Measurements from ENCODE around the gene CASTOR1.

Gene CASTOR1

DNA sequence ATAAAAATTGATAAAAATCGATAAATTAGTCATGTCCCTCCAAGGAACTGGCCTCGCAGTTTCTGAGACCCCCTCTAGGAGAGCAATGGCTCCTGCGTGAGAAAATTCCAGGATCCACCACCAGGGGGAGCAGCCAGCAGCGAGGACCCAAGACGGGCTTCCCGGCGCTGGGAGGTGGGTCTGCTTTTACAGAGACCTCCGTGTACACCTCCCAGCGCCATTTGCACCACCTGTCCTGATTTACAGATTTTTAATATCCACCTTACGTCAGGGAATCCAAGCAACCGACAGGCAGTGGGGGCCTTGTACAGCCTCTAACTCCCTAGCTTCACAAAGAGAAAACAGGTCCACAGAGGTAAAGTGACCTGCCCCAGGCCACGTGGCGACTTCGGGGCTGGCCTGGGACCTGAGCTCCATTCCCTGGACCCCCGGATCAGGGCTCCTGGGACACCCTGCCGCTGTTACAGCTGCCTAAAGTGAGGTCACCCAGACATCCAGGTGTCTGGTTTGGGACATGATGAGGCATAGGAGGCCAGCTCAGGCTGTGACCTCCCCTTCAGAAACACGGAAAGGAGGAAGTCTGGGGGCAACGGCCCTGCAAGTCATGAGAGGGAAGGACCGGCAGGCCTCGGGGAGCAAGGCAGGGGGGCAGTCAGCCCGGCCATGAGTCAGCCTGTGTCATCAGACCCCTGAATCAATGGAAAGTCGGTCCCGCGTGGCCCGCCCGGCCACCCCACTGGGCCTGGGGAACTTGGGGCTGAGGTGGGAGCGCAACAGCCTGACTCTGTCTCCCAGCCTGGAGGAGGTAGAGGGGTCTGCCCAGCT lies 26.2 kb downstream of the CASTOR1 start:
- peak; percentile 85 for DNase-seq

DNA sequence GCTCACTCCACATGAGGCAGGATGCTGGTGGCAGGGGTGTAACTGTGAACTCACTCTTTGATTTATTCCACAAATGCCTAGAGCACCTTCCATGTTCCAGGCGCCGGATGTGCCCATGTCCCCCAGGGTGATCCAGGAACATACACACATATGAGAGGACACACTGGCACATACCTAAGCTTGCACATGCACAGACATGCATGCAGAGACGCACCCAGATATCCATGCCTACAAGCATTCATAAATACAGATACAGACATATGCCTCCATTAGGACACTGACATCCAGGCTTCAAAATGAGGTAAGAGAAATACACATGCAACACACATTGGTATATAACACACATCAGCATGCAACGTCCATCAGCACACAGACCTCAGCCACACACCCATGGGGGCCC lies 27.2 kb downstream of the CASTOR1 start:
- DNase-seq = no peak

DNA sequence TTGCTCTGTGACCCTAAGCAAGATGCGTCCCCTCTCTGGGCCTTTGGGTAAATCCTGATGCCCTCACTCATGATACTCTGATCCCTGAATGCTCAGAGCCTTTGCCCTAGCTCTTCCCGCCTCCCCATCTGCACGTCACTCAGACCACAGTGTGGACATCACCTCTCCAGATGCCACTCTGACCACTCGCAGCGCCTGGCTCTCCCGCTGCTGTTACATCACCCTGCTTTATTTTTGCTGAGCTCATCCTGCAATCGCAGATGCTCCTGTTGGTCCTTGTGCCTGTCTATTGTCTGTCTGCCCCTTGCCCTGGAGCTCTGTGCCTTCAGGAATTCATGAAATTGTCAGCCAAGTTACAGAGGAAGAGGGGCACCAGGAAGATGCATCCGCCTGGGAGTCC lies 28.2 kb downstream of the CASTOR1 start:
- no peak for DNase-seq

DNA sequence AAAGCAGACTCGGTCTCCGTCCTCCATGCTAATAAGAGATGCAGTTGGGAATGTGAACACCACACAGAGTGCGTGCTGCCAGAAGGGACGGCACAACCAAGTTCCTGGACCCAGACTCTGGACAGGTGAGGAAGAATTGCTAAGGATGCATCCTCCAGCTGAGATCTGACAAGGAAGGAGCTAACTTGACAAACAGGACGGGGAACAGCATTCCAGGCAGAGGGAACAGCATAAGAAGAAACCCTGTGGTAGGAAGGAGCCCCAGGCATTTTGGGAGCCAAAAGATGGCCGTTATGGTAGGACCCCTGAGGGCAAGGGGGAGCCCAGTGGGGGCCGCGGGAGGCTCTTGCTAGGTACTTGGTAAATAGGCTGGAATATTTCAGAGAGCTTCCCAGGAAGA lies 28.6 kb downstream of the CASTOR1 start:
- no peak for DNase-seq

DNA sequence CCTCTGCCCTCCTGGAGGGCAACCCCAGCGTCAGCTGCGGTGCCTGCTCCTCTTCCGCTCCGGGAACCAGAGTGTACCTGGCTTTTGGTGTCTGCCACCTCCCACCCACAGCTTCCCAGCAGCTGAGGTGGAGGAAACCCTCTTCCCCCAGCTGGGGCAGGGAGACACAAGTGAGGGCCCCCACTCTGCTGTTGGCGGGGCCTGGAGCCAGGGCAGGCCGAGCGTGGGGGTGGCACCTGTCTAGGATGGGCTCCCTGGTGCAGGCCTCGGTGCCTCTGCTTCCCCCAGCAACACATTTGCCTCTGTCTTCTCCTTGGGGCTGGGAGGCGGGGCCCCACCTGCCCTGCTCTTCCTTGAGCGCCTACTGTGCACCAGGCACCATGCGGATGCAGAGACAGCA lies 29.0 kb downstream of the CASTOR1 start:
- no peak for DNase-seq

DNA sequence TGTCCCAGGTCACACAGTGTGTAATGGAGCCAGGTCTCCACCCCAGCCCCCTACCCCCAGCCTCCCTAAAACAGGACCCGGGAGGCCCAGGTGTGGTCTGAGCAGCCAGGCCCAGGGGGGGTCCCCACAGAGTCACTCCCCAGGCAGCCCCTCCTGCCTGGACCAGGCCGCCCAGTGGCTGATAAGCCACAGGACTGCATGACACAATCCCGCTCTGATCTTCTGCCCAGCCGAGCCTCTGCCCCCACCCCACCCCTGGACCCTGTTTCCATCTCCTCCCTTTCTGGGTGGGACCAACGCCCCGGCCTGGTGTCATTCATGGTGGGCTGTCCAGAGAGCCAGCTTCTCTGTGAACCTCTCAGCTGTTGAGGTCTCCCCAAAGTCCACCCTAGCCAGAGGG lies 35.0 kb downstream of the CASTOR1 start:
- no peak for DNase-seq

DNA sequence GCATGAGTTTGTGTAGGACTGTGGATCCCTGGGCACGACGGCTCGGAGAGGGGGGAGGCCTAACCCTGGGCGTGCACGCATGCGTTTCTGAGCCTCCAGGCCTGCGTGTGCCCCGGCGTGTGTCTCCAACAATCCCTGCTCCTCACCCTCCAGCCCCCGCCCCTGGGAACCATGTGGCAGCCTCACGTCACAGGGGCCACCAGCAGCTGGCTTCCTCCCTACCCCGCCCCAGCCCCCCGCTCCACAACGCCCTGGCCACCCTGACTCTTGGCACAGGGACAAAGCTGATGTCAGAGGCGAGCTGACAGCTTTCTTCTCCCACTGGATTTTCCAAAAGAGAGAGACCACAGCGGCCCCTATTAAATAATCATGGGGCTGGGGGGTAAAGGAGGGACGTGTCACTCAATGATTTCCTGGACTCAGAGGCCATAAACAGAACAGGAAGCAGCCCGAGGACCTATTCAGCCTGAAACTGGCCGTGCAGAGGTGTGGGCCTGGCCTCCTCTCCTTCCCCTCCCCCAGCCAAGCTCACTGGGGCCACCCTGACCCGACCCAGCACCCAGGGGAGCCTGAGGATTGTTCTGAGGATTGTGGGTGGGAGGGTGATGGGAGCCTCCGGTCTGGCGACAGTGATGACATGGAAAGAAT lies 36.0 kb downstream of the CASTOR1 start:
- DNase-seq = no peak

DNA sequence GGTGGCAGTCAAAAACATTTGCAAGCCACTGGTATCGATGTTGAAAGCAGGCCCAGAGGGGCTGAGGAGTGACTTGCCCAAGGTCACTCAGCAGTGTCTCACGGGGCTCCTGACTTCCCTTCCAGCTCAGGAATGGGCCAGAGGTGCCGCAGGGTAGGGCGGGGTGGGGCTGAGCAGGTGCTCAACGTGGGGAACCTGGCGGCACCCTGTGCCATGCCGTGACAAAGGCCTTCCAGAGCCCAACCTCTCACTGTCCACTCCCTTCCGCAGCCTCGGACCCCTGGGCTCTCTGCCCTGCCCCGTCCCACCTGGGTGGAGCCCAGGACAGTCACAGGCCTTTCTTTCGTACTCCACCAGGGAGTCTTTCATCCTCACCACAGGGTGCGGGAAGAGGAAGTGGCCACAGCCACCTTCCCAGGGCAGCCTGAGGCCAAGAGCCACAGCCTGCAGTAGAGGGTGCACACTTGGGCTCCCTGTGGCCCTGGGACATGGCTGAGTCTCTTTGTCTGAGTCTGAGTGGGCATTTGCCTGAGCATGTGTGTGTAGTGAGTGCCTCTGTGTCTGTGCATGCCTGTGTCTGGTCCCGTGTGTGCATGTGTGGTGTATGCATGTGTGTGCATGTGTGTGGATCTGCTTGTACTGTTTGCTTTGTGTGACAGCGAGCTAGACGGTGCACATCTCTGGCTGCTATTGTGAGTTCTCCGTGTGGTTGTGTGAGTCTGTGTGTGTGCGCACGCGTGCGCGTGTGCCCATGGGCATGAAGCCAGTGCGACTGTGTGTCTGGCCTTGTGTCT lies 36.7 kb downstream of the CASTOR1 start:
- no peak for DNase-seq

DNA sequence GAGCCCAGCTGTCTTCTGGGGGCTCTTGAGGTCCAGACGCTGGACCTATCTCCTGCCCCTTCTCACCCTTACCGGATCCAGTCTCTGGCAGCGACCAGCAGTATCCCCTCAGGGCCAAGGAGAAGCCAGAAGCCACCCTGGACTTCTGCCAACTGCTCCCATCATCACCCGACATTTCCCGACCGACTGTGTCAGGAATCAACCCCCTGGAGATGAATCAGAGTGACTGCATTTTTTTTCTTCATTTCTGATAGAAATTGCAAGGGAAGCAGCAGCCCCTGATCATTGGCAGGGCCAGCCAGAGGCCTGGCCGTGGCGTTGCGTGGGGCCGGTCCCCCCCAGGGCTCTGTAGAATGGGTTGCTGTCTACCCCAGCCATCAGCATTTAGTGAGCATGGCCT lies 37.6 kb downstream of the CASTOR1 start:
- no peak for DNase-seq

DNA sequence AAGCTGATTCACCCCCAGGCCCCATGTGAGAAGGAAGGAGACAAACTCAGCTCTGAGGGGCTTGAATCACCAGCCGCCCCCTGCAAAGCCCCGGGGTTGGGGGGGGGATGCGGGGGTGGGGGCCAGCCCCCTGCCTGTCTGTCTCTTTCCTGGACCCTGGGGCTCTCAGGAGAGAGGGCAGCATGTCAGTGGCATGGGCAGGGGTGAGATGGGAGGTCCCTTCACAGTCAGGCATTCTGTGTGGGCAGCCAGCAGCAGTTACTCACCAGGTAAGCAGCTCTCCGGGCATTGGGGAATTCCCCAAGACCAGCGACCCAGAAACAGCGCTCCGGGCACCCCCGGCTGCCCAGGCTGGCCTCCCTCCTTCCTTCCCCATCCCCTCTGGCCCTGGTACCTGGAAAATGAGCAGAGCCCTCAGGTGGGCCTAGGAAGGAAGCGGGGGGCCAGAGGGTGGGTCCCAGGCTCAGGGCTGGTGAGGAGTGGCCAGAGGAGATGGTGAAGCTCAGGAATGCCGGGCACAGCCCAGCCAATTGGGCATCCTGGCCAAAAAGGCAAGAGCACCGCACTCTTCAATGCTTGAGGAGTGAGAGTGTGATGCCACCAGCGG lies 38.5 kb downstream of the CASTOR1 start:
- DNase-seq = no peak

DNA sequence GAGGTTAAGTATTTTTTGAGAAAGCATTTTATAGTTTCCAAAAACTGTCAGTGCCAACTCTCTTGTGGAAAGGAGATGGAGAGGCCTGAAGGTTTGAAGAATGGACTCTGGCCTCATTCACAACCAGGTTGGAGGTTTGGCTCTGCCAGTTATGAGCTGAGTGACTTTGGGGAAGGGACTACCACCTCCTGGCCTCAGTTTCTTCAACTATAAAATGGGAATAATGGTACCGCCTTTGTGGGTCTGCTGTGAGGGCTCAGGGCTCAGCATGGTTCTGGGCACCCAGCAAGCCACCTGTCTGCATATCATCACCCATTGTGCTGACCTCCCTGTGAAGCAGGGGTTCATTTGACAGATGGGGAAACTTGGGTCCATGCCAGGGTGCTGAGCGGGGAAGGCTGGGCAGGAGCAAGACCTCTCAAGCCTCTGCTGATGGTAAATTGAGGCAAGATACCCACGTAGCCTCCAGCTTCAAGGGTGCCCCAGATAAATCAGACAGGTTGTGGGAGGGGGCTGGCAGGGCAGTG lies 39.2 kb downstream of the CASTOR1 start:
- DNase-seq = no peak

DNA sequence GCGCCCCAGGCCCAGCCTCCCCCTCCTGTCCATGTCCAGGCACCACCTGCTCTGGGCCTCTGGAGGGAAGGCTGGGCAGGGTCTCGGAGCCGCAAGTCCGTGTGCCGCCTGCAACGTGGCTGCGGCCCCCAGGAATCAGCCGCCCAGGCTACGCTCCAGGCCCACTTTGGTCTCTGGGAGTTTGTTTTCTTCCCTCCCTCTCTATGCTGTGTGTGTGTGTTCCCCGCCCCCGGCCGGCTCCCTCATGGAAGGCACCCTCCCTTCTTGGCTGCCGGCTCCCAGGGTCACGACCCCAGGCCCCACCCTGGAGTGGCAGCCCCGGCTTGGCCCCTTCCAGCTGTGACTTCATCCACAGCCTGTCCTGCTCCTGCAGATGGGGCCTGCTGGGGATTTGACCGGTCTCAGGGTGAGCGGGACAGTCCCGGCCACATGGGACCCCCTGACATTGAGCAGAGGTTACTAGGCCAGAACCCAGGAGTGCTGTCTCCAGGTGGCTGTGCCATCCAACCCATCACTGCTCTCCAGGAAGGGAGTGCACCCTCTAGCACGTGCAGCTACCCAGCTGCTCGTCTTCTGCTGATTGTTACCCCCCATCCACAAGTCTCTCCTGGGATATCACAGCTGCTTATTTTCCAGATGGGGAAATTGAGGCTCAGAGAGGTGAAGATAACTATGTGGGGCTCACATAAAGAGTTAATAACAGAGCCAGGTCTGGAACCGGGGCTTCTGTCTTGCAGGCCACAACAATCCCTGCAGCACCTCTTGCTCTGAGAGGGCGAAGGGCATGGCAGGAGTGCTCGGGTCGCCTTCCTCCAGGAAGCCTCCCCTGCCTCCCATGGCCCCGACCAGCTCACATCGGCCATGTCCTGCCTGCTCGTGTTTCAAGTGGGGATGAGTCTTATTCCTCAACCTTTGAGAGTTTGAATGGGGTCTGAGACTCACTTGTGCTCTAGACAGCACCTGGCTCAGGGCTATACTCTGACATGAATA lies 40.0 kb downstream of the CASTOR1 start:
- DNase-seq = no peak

DNA sequence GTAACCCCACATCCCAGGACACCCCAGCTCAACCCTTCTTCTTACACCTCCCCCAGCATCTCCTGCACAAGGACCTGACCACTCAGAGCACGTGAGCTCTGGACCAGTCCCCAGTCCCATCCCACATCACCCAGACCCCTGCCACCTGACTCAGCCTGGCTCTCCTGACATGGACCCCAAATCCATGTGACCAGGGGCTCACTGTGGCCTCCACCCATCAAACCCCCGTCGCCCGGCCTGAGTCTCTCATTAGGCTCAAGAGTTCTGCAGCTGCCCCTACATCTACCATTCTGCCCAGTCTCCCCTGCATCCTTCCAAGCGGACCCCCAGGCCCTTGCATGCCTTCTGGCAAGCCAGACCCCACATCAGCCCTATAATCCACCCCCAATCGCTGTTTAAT lies 40.8 kb downstream of the CASTOR1 start:
- no peak for DNase-seq

DNA sequence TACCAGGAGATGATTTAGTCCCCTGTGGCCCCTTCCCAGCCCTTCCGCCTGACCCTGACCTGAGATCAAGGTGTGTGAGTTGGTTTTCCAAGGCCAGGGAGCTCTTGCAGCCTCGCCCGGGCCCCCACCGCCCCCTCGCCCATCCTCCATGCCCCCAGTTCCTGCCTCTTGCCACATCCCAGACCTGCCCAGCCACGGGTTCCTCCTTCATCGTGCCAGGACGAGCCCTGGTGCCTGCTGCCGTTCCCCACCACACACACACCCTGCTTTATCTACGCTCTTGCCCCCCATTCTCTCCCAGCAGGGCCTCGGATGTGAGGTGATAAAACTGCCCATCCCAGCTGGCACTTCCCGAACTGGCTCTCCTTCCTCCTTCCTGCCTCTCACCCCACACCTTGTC lies 41.3 kb downstream of the CASTOR1 start:
- DNase-seq = no peak

DNA sequence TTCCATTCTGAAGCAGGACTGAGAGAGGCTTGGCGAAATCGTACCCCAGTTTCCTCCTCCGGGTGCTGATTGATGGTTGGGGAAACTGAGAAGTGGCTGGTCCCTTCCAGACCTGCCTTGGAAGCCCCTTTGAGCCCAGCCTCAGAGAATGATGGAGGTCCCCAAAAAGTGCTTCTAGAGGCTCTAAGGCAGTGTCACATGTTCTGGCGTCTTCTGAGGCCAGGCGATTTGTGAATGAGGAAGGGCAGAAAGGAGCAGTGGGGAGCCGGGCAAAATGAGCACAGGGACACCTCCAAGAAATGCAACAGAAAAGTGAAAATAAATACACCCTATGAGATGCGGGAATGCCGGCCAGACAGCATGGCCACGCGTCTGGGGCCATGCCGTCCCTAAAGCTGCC lies 41.7 kb downstream of the CASTOR1 start:
- DNase-seq = no peak

DNA sequence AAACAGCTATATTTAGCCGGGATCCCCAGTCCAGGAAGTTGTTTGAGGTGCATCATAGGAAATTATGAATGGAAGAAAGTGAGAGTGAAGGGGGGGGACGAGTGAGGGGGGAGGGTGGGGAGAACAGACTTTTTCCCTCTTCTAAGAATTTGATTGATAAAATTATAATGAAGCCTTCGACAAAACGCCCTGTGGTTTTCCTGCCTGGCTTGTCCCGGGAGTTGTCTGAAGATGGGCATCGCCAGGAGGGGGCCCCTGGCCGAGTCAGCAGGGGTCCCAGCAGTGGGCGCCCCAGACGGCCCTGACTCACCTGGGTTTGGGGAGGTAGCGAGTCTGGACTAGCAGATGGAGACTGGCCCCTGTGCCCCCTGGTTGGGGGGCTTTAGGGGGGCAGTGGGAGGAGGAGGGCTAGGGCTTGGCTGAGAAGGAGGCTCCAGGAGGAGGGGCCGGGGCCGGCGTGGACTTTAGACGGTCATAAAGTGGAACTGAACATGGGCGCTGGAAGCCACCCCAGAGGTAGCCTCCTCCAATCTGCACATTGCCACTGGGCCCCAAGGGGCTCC lies 42.4 kb downstream of the CASTOR1 start:
- no peak for DNase-seq

DNA sequence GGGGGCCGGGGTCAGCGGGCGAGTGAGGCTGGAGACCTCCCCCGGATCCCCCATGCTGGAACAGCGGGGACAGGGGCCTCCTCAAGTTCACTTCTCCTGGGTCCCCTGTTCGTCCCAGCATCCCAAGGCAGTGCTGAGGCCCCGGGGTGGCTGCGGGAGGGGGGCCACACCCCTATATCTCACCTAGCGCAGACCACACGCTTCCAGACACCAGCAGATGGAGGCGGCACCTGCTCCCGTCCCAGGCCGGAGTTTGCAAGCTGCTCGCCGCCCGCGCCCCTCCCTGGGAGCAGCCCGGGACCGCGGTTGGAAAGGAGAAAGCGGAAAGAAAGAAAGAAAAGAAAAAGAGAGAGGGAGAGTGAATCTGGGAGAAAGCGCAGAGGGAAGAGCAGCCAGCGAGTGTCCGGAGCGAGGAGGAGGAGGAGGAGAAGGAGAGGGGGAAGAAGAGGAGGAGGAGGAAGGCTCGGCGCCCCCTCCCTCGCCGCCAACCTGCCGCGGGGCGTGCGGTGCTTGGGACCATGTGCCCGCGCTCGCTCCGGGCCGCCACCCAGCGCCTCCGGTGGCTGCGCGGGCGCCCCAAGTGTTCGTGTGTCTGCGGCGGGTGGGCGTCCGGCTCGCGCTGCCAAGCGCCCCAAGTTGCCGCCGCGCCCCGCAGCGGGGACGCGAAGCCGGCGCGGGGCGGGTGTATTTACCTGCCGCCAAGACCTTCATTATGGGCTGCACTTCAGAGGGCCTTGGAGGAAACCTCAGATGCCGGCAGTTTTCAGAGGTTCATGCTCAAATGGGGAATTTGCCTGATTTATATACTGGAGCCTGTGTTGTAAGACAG lies 43.1 kb downstream of the CASTOR1 start, which contains the start of gene LIF:
Gene LIF (minus strand): TSS at position 775 of the 829 bp plus-strand sequence. CDS start 64 bp downstream, at position 711.
- peak; percentile 59 for DNase-seq

DNA sequence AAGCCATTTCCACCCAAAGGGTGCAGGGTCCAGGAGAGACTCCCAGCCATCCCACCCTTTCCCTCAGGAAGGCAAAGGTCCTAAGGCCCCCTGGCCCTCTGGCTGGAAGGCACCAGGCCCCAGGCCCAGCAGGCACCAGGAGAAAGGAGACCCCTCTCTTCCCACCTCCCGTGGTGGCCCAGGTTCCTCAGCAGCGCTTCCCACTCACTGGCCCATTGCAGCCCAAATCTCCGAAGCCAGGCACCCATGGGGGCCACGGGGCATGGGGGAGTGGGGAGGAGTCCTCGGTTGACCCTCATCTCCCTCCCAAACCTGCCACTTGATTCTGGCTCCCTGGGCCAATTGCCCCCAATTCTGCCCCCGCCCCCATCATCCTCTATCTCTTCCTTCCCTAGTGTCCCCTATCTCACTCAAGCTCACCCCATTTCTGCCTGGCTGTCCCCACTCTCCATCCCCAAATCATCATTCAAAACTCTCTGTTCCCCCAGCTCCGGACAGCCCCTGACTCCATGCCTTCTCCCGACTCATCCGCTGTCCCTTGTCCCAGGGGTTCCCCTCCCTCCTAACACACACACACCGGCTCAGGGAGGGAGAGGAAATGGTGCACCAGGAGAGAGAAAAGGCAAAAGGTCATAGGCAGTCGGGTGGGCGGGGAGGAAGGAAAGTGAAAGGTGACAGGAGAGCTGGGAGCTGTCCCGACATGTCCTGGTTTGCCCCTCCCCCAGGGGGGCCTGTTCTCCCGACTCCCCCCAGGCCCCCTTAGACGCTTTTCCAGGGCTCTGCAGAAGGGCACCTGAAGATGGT lies 43.9 kb downstream of the CASTOR1 start:
- no peak for DNase-seq

DNA sequence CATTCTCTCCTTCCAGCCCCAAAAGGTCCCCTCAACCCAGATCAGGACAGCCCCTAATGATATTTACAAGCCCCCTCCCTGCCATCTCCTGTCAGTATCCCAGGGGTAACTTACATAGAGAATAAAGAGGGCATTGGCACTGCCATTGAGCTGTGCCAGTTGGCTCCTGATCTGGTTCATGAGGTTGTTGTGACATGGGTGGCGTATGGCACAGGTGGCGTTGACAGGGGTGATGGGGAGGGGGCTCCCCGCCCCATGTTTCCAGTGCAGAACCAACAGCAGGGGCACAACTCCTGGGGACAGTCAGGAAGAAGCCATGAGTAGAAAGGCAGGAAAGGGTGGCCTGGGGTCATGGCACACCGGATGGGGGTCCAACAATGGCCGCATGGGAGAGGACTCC lies 44.7 kb downstream of the CASTOR1 start:
- no peak for DNase-seq

DNA sequence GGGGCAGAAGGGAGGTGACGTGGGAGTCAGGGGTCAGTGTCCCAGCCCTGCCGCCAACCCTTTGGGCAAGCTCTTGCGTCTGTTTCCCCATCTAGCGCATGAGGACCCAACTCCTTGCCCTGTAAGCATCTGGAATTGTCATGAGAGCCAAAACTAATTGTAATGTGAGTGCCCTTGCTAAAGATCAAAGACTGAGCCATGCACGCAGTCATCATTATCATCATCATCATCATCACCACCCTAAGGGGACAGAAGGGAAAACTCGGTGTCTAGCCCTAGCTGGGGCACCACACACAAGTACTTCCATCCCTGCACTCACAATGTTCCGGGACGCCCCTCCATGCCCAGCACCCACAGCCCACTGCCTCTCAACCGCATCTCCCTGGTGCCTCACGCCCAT lies 45.2 kb downstream of the CASTOR1 start:
- no peak for DNase-seq

All from activated CD8-positive, alpha-beta memory T cell treated with anti-CD3 and anti-CD28 coated beads, Interleukin-2, amount 50 U/mL, for 4 hours (primary cell).